ENCODE results near the gene JARID2.

- TF ChIP-seq CTCF (IDR thresholded peaks at IDR 0.05) (no peak), POLR2A (IDR thresholded peaks at IDR 0.05) (no peak)
Observed at GRCh38 chr6:15480525-15480924, 234.7 kb downstream of the JARID2 start.
